Caco-2 (cell line): ENCODE data around the gene RPN2. TPM values are rescaled to one million over a fixed set of nuclear protein-coding genes. Genes with fewer than 3 reads are reported as not detected.

ENCODE experiments used
- BruUV-seq: library from RNA; stranded (reverse); fragments of 400-500 nt; replicated peaks from 2 replicates; lab custom pipeline; 2021; lab: Mats Ljungman, UMichigan
- CTCF ChIA-PET: fragments of 300-600 bp; sonication (Branson Sonifier 250); formaldehyde crosslinking; loops from one replicate; lab custom pipeline; 2022; ENCODE audit warnings: antibody characterized with exemption; lab: Charles Lee
- POLR2A ChIA-PET: fragments of 300-600 bp; sonication (Branson Sonifier 250); formaldehyde crosslinking; loops from one replicate; lab custom pipeline; 2022; ENCODE audit warnings: antibody characterized with exemption; lab: Charles Lee
- DNase-seq, 2 experiments: peaks; one replicate each; pipeline versions ENCODE4 v3.0.0 to v3.0.0-alpha.2; 2020 to 2022
- H3K27me3 ChIP-seq: replicated peaks from 2 replicates; pipeline ENCODE4 v1.6.0; 2011; ENCODE audit warnings: low read length; ENCODE audit not compliant: control insufficient read depth, insufficient read depth
- H3K36me3 ChIP-seq: 2 replicates; pipeline ENCODE4 v1.5.1; 2011; ENCODE audit warnings: low read length; ENCODE audit not compliant: control insufficient read depth, insufficient read depth
- H3K4me1 ChIP-seq: fragments of 250-450 bp; sonication (Bioruptor Pico); 2 replicates; pipeline ENCODE4 v1.5.1; 2020; ENCODE audit warnings: mild to moderate bottlenecking
- H3K4me3 ChIP-seq: 2 replicates; pipeline ENCODE4 v1.5.1; 2011; ENCODE audit warnings: low read depth, mild to moderate bottlenecking, control low read depth, low read length
- H3K9me3 ChIP-seq: fragments of 250-450 bp; sonication (Bioruptor Pico); 2 replicates; pipeline ENCODE4 v1.5.1; 2020; ENCODE audit warnings: mild to moderate bottlenecking, moderate library complexity
- H3K27ac Mint-ChIP-seq: one replicate; pipeline ENCODE4 v1.8.0; 2022; ENCODE audit warnings: mixed read lengths; ENCODE audit not compliant: unreplicated experiment
- H3K27me3 Mint-ChIP-seq: one replicate; pipeline ENCODE4 v1.8.0; 2022; ENCODE audit warnings: mixed read lengths; ENCODE audit not compliant: insufficient read depth, unreplicated experiment
- H3K36me3 Mint-ChIP-seq: one replicate; pipeline ENCODE4 v1.8.0; 2022; ENCODE audit warnings: mild to moderate bottlenecking, mixed read lengths; ENCODE audit not compliant: insufficient read depth, unreplicated experiment
- H3K4me1 Mint-ChIP-seq: one replicate; pipeline ENCODE4 v1.8.0; 2022; ENCODE audit warnings: low read depth, mixed read lengths; ENCODE audit not compliant: unreplicated experiment
- H3K4me3 Mint-ChIP-seq: one replicate; pipeline ENCODE4 v1.8.0; 2022; ENCODE audit warnings: mild to moderate bottlenecking, moderate library complexity, mixed read lengths; ENCODE audit not compliant: unreplicated experiment
- H3K9me3 Mint-ChIP-seq: one replicate; pipeline ENCODE4 v1.8.0; 2022; ENCODE audit warnings: mixed read lengths; ENCODE audit not compliant: unreplicated experiment
- intact Hi-C: fragments of 100-400 bp; cut with micrococcal nuclease; formaldehyde crosslinking; loops from one replicate; pipeline ENCODE4 v1.10.0; 2022; ENCODE audit not compliant: unreplicated experiment
- total RNA-seq: library from RNA; stranded (reverse); gene quantifications from 2 replicates; pipeline ENCODE4 v1.2.3, GENCODE V29; 2022
- TF ChIP-seq, protein P1 (sequence below), 2 experiments: fragments of 200-600 bp in 1 of 2; IDR thresholded peaks; 1 replicate in 1 of 2; 2 replicates in 1 of 2; pipeline versions ENCODE4 v1.5.1 to v1.8.0; 2011 to 2022; ENCODE audit warnings: antibody characterized with exemption in 1 of 2, control low read depth in 1 of 2, inconsistent platforms in 1 of 2, low read depth in 1 of 2, low read length in 1 of 2, mild to moderate bottlenecking in 1 of 2, moderate library complexity in 1 of 2; ENCODE audit not compliant: insufficient read depth in 1 of 2, severe bottlenecking in 1 of 2, unreplicated experiment in 1 of 2

The RPN2 gene
- total RNA-seq, 1 experiment from 2014 or later: 838 TPM

DNA sequence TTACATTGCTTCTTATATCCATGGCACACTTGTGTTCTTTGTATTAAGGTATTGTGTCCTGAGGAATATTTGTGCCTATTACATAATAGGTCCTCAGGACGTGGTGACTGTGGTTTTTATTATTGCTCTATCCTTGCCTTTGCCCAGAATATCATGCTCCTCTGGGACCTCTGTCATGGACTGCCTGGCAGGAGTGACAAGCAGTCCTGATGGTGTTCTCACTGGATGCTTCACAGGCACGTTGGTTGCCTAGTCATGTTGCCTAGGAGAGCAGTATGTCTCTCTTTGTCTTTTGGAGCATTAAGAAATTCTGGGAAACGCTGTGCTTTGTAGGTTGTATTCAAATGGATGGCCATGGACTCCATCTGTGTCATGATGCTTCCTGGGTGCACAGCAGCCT lies 24.9 kb downstream of the RPN2 start:
- H3K27ac Mint-ChIP-seq: no peak overlapping the region
- H3K36me3 Mint-ChIP-seq: peaks cover 100% of the 10 kb centered on the region
- CTCF ChIA-PET: interaction anchor here (0.6 to 2.4 kb wide), 2 partner anchors 8 to 142 kb away, joined by 3 to 17 read pairs; partner anchors contain the start of gene SRC

DNA sequence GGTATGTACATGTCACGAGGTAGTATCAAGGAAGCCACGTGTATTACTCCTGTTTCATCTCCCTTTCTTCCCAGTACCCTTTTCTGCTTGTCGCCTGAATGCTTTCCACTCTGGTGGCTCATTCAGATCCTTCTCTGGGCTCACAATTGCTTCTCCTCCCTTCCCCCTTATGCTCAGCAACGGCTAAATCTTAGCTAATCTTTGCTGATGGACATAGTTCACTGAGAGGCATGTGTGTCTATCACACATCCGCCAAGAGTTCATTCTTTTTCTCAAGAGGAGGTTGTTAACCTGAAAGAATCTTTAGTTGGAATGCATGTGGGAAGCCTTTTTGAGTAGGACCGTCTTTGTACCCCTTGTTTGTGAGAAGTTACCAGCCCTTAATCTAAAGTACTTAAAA lies 26.0 kb downstream of the RPN2 start:
- intact Hi-C loops: no loop called here
- DNase-seq: no peak
- Histone ChIP-seq H3K27me3 (no peaks in the 10 kb centered on the region), H3K36me3 (peaks cover 17% of the 10 kb centered on the region), H3K4me3 (no peak overlapping the region), H3K9me3 (no peaks in the 10 kb centered on the region), H3K4me1 (peaks cover 16% of the 10 kb centered on the region)
- POLR2A ChIA-PET: no interaction called here
- H3K36me3 Mint-ChIP-seq: peaks cover 100% of the 10 kb centered on the region
- TSS peak; percentile 1 for BruUV-seq
- peaks cover 16% of the 10 kb centered on the region for H3K4me1 Mint-ChIP-seq
- H3K9me3 Mint-ChIP-seq: no peaks in the 10 kb centered on the region
- H3K4me3 Mint-ChIP-seq: no peak overlapping the region
- no peaks in the 10 kb centered on the region for H3K27me3 Mint-ChIP-seq
- CTCF ChIA-PET: interaction anchor here (1.0 to 2.4 kb wide), 2 partner anchors 9 to 15 kb away, joined by 3 to 17 read pairs; no protein-coding TSS in a partner anchor
- H3K27ac Mint-ChIP-seq: no peak overlapping the region
- TF ChIP-seq, protein P1, sequence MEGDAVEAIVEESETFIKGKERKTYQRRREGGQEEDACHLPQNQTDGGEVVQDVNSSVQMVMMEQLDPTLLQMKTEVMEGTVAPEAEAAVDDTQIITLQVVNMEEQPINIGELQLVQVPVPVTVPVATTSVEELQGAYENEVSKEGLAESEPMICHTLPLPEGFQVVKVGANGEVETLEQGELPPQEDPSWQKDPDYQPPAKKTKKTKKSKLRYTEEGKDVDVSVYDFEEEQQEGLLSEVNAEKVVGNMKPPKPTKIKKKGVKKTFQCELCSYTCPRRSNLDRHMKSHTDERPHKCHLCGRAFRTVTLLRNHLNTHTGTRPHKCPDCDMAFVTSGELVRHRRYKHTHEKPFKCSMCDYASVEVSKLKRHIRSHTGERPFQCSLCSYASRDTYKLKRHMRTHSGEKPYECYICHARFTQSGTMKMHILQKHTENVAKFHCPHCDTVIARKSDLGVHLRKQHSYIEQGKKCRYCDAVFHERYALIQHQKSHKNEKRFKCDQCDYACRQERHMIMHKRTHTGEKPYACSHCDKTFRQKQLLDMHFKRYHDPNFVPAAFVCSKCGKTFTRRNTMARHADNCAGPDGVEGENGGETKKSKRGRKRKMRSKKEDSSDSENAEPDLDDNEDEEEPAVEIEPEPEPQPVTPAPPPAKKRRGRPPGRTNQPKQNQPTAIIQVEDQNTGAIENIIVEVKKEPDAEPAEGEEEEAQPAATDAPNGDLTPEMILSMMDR (IDR thresholded peaks at IDR 0.05; ENCODE audit: insufficient read depth in 1 of 2, low read depth in 1 of 2, low read length in 1 of 2, severe bottlenecking in 1 of 2, unreplicated experiment in 1 of 2): no peak

More for the DNA sequence above, 24.9 kb downstream of the RPN2 start:
- Histone ChIP-seq H3K27me3 (no peaks in the 10 kb centered on the region), H3K4me3 (no peak overlapping the region), H3K9me3 (no peaks in the 10 kb centered on the region), H3K4me1 (peaks cover 9% of the 10 kb centered on the region), H3K36me3 (peaks cover 17% of the 10 kb centered on the region)
- BruUV-seq: no TSS peak
- DNase-seq: no peak
- TF ChIP-seq, protein P1 (IDR thresholded peaks at IDR 0.05; ENCODE audit: insufficient read depth in 1 of 2, low read depth in 1 of 2, low read length in 1 of 2, severe bottlenecking in 1 of 2, unreplicated experiment in 1 of 2): no peak
- H3K27me3 Mint-ChIP-seq: no peaks in the 10 kb centered on the region
- no peak overlapping the region for H3K4me3 Mint-ChIP-seq
- H3K4me1 Mint-ChIP-seq: peaks cover 16% of the 10 kb centered on the region
- POLR2A ChIA-PET: no interaction called here
- no peaks in the 10 kb centered on the region for H3K9me3 Mint-ChIP-seq
- intact Hi-C loops: no loop called here

DNA sequence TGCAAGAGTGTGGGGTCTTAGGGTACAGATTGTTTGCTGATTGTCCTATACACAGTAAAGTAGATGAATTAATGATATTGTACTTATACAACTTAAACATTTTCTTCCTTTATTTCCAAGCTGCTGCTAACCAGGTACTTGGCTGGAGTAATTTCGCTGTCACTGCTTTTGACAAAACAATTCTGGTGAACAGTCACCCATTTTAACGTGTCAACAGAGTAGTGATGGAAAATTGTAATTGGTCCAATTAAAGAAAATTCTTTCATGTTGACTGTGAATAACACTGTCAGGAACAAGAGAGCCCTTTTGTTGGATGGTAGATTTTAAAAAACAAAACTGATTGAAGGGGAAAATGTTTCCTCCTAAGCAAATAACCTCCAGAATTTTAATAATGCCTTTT lies 26.7 kb downstream of the RPN2 start:
- Histone ChIP-seq H3K9me3 (no peaks in the 10 kb centered on the region), H3K4me1 (peaks cover 16% of the 10 kb centered on the region), H3K27me3 (no peaks in the 10 kb centered on the region), H3K36me3 (peaks cover 16% of the 10 kb centered on the region), H3K4me3 (no peak overlapping the region)
- CTCF ChIA-PET: interaction anchor here (1.0 to 2.4 kb wide), 2 partner anchors 10 to 15 kb away, joined by 3 to 17 read pairs; no protein-coding TSS in a partner anchor
- Mint-ChIP-seq H3K27me3 (no peaks in the 10 kb centered on the region), H3K9me3 (no peaks in the 10 kb centered on the region), H3K27ac (no peak overlapping the region), H3K4me3 (no peak overlapping the region), H3K36me3 (peaks cover 100% of the 10 kb centered on the region), H3K4me1 (peaks cover 16% of the 10 kb centered on the region)
- no TSS peak for BruUV-seq
- POLR2A ChIA-PET: no interaction called here
- intact Hi-C loops: no loop called here
- DNase-seq: no peak
- TF ChIP-seq, protein P1 (IDR thresholded peaks at IDR 0.05; ENCODE audit: insufficient read depth in 1 of 2, low read depth in 1 of 2, low read length in 1 of 2, severe bottlenecking in 1 of 2, unreplicated experiment in 1 of 2): no peak
